Frontal cortex (tissue), 4 donors: ENCODE data around the gene HNRNPA1. TPM values are rescaled to one million over a fixed set of nuclear protein-coding genes. Genes with fewer than 3 reads are reported as not detected.
A peak's percentile ranks its signal among the peaks of the same experiment; 100 is the strongest.
"Not testable (repeated sequence)": the region's sequence is repeated elsewhere in the genome, so short reads cannot be mapped to it uniquely, and the experiment has no call there.

Source experiments
- DNase-seq, 2 donors: peaks; one replicate each; pipeline ENCODE4 v3.0.0; 2012; ENCODE audit warnings: low spot score in 2 of 2
- FAIRE-seq: peaks from 2 replicates; lab custom pipeline; 2012; peaks lifted over from hg19 to GRCh38; lab: Jason Lieb, UNC
- total RNA-seq: library from RNA; depleted of rRNA; stranded (reverse); fragments of >200 nt; gene quantifications from one replicate; pipeline ENCODE4 v1.2.3, GENCODE V29; 2014
- donor health status: control.
- donor health status: control.
- donor health status: control.

The HNRNPA1 gene
- total RNA-seq, 1 donor from 2014 or later = 679 TPM

DNA sequence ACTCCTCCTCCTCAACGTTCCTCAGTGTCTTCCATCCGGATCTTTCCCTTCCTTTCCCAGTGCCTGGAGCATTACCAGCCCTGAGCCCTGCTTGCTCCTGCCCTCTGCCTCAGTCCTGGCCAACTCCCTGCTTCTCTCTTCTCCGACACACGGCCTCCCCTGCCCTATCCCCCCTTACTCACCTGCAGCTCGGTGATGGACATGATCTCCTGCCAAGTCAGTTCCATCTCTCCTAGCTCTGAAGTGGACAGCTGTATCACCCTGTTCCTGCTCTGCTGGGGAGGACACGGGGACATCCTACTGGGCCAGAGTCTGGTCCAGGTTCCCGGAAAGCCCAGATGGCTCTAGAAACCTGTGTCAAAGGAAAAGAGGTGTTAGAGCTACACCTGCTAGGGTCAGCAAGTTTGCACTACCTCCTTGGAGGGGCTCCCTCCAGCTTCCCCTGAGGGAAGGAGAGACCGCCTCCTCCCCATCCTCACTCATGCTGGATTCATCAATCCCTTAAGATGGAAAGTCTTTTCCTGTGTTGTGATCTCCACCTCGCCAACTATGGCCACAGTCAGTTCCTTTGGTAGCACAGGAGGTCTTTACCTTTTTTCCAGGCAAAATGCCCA, 14.5 kb downstream of the HNRNPA1 start:
- no peak for FAIRE-seq
- no peak for DNase-seq

DNA sequence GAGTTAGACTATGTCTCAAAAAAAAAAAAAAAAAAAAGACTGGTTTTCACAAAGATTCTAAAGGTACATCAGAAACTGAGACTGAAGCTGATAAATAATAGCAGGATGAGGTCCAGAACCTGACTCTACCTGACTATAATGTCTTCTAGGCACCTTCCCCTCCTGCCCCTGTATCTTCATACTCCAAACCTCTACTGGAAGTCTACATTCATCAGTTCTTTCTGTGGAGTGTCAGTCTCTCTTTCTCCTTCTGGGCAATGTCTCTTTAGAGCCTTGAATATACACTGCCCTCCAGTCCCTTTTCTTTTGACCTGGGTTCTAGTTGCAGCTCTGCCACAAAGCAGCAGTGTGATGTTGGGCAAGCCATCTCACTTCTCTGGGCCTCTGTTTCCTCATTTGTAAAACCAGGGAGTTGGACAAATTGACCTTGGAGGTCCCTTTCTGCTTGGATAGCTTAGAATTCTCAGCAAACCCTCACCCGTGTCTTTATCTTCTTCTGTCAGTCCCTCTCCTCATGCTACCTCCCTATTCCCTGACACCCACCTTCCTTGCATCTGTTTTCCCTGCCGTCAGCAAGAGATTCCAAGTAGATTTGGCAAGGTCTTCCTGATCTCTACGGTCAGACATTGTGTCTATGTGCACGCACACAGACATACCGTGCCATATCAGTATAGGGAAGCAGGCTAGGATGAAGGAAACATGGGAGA, 16.0 kb downstream of the HNRNPA1 start:
- FAIRE-seq = no peak
- DNase-seq = no peak

GRCh38 chr12:54298904-54299303, 18.4 kb downstream of the HNRNPA1 start:
- FAIRE-seq = no peak

DNA sequence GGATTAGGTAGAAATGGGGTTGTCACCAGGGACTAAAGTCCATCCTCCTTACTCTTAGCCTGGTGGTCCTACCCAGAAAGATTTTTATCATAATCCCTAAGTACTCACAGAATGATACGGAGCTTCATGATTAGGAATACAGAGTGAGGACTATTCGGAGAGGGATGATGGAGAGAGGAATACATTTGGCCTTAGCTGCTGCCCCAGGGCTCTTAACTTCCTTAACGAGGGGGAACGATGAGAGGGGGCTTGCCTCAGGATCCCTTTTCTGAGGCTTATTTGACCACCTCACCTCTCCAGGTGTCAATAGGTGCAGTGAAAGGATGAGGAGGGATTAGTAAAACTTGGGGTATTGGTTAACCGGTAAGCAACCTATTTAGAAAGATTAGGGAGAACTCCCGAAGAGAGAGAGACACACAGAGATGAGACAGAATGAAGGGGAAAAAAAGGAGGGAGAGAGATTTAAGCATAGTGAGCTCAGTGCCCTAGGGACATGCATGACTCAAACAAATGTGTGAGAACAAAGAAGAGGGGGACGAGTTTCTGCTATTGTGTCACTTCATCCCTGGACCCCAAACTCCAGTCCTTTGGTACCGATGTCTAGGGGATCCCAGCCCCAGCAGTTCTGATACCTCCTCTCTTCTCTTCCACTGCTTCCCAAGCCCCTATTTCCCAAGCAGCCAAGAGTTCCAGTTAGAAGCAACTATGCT, 19.1 kb downstream of the HNRNPA1 start:
- DNase-seq (no peak), FAIRE-seq (no peak)

More at GRCh38 chr12:54298904-54299303, 18.4 kb downstream of the HNRNPA1 start:
- no peak for DNase-seq

- FAIRE-seq (no peak), DNase-seq (no peak)
Observed at GRCh38 chr12:54300225-54300731, 19.8 kb downstream of the HNRNPA1 start.

- DNase-seq (peak in 1 of 2 donors; percentile 51), FAIRE-seq (no peak)
Observed at GRCh38 chr12:54300732-54301427, 20.4 kb downstream of the HNRNPA1 start, which contains the start of gene NFE2. NFE2 (minus strand) TSS chr12:54301015; CDS start chr12:54295248, 5,767 bp downstream.

DNA sequence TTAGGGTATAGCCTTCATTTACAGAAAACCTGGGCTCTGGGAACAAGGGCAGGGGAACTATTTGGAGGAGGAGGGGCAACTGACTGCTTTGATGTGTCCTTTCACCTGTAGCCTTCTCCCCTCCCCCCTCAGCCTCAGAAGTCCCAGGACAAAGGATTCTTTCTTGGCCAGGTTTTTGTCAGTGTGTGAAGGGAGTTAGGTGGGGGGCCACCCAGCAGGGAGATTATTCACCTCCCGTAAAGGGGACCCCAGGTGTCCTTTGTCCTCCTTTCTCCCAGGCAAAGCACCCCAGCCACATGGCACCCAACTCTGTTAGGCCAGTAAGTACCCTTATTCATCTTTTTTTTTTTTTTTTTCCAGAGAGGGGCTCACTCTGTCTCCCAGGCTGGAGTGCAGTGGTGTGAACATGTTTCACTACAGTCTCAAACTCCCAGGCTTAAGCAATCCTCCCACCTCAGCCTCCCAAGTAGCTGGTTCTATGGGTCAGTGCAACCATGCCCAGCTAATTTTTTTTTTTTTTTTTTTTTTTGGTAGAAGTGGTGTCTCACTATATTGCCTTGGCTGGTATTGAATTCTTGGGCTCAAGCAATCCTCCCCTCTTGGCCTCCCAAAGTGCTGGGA, 21.0 kb downstream of the HNRNPA1 start:
- no peak for DNase-seq
- FAIRE-seq = no peak

DNA sequence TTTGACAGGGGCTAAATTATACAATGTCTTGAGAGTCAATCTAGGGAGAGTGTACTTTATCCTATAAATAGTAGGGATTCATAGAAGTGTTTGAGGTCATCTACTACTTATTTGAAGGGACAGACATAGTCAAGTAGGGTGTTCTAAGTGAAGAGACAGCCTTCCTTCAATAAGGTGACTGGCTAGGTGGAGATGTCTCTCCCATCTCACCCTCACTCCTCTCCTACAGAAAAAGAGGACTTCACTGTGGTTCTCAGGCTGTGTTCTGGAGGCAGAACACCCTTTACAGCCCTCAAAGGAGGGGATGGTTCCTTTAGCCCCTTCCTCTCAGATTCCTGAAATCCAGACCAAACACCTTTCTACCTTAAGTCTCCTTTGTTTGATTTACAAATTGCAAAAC, 23.1 kb downstream of the HNRNPA1 start:
- FAIRE-seq = no peak
- no peak for DNase-seq

- no peak for DNase-seq
Observed at GRCh38 chr12:54304187-54304810, 23.8 kb downstream of the HNRNPA1 start.

DNA sequence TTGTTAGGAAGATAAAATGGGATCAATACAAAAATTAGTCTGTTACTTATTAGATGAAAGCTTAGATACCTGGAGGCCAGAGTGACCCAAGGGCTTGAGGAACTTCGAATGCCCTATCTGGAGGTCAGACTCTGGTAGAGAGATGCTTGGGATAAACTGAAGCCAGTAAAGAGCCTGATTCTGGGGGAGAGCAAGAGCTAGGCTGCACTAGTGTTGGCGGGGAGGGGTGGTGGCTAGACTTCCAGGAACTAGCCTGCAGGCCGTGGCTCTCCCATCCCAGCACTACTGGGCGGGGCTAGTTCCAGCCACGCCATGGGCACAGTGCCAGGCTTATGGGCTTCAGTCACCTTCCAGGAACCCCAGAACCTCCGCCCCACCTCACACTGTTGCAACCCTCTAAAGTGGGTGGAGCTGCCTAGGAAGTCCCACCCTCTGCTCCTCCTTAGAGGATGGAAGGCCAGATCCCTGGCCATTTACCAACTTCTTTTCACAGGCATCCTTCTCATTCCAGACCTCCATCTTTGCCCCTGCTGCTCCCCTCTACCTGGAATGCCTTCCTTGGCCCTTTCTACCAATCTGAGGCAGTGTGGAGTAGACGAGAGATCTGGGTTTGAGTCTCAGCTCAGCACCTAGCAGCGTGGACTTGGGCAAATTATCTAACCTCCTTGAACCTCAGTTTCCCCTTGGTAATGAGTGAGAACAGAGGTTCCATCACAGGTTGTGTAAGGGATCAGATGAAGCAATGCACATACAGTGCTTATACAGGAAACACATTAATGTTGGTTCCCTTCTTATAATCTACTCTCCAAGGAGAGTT, 26.6 kb downstream of the HNRNPA1 start:
- FAIRE-seq (no peak), DNase-seq (no peak)

More at GRCh38 chr12:54304187-54304810, 23.8 kb downstream of the HNRNPA1 start:
- FAIRE-seq = no peak

- DNase-seq = no peak
- FAIRE-seq = no peak
Observed at GRCh38 chr12:54311051-54311450, 30.5 kb downstream of the HNRNPA1 start.

GRCh38 chr12:54312309-54312708, 31.8 kb downstream of the HNRNPA1 start:
- not testable (repeated sequence) for FAIRE-seq

DNA sequence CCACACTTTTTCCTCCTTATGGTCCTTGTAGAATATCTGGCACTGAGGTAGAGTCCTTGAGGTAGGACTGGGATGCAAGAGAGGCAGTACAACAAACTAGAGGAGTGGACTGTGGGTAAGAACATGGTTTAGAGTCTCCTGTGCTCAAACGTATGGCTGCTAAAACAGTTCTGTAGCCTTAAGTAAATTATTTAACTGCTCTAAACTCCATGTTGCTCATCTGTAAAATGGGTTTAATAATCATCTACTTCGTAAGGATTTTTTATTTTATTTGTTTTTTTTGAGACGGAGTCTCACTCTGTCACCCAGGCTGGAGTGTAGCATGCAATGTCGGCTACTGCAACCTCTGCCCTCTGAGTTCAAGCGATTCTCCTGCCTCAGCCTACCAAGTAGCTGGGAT, 40.8 kb downstream of the HNRNPA1 start:
- no peak for DNase-seq
- FAIRE-seq = no peak

More at GRCh38 chr12:54312309-54312708, 31.8 kb downstream of the HNRNPA1 start:
- DNase-seq = not testable (repeated sequence)

GRCh38 chr12:54324617-54325441, 44.3 kb downstream of the HNRNPA1 start, which contains the start of gene COPZ1:
COPZ1 (plus strand) TSS chr12:54325131; CDS start chr12:54325164, 33 bp downstream.
- FAIRE-seq = peak; percentile 93
- peak; percentile 82 to 94 for DNase-seq

GRCh38 chr12:54325442-54326109, 45.0 kb downstream of the HNRNPA1 start:
- not testable (repeated sequence) for FAIRE-seq, DNase-seq

- FAIRE-seq = no peak
- no peak for DNase-seq
Observed at GRCh38 chr12:54328595-54329337, 48.2 kb downstream of the HNRNPA1 start.
